Astrocyte (in vitro differentiated cells and primary cell): ENCODE data around the gene CNTRL. TPM values are rescaled to one million over a fixed set of nuclear protein-coding genes. Genes with fewer than 3 reads are reported as not detected.

ENCODE experiments used
- DNase-seq: peaks from one replicate; pipeline ENCODE4 v3.0.0-alpha.2; 2010; ENCODE audit warnings: low read depth
- FAIRE-seq: peaks from 2 replicates; lab custom pipeline; 2011; peaks lifted over from hg19 to GRCh38; lab: Jason Lieb, UNC
- H2AFZ ChIP-seq: 2 replicates; pipeline ENCODE4 v1.6.0; 2012; ENCODE audit warnings: low read depth, low read length, inconsistent platforms
- H3K27ac ChIP-seq: 2 replicates; pipeline ENCODE4 v1.5.1; 2011; ENCODE audit warnings: low read depth, low read length, inconsistent platforms
- H3K27me3 ChIP-seq: 2 replicates; pipeline ENCODE4 v1.6.0; 2011; ENCODE audit warnings: low read length, inconsistent platforms; ENCODE audit not compliant: insufficient read depth
- H3K36me3 ChIP-seq: 2 replicates; pipeline ENCODE4 v1.5.1; 2011; ENCODE audit warnings: low read length, inconsistent platforms; ENCODE audit not compliant: insufficient read depth
- H3K4me1 ChIP-seq: 2 replicates; pipeline ENCODE4 v1.5.1; 2011; ENCODE audit warnings: low read length, inconsistent platforms; ENCODE audit not compliant: insufficient read depth
- H3K4me2 ChIP-seq: 2 replicates; pipeline ENCODE4 v1.6.0; 2012; ENCODE audit warnings: low read length, inconsistent platforms
- H3K4me3 ChIP-seq: 2 replicates; pipeline ENCODE4 v1.5.1; 2011; ENCODE audit warnings: low read depth, mild to moderate bottlenecking, low read length, inconsistent platforms; ENCODE audit not compliant: insufficient read depth
- H3K79me2 ChIP-seq: 2 replicates; pipeline ENCODE4 v1.6.0; 2012; ENCODE audit warnings: mild to moderate bottlenecking, low read length, inconsistent platforms; ENCODE audit not compliant: insufficient read depth
- H3K9ac ChIP-seq: 2 replicates; pipeline ENCODE4 v1.6.0; 2012; ENCODE audit warnings: mild to moderate bottlenecking, low read length, inconsistent platforms
- H3K9me3 ChIP-seq: 2 replicates; pipeline ENCODE4 v1.5.1; 2012; ENCODE audit warnings: low read depth, mild to moderate bottlenecking, low read length, inconsistent platforms; ENCODE audit not compliant: insufficient read depth
- H4K20me1 ChIP-seq: 2 replicates; pipeline ENCODE4 v1.6.0; 2012; ENCODE audit warnings: low read length, inconsistent platforms; ENCODE audit not compliant: insufficient read depth
- H3K27ac Mint-ChIP-seq: one replicate; pipeline ENCODE4 v1.8.0; 2021; ENCODE audit warnings: mild to moderate bottlenecking, mixed read lengths; ENCODE audit not compliant: unreplicated experiment
- H3K27me3 Mint-ChIP-seq: one replicate; pipeline ENCODE4 v1.8.0; 2021; ENCODE audit warnings: low read depth, mixed read lengths; ENCODE audit not compliant: unreplicated experiment
- H3K36me3 Mint-ChIP-seq: one replicate; pipeline ENCODE4 v1.8.0; 2021; ENCODE audit warnings: low read depth, mixed read lengths; ENCODE audit not compliant: unreplicated experiment
- H3K4me1 Mint-ChIP-seq: one replicate; pipeline ENCODE4 v1.8.0; 2021; ENCODE audit warnings: low read depth, mixed read lengths; ENCODE audit not compliant: unreplicated experiment
- H3K4me3 Mint-ChIP-seq: one replicate; pipeline ENCODE4 v1.8.0; 2021; ENCODE audit warnings: mild to moderate bottlenecking, moderate library complexity, mixed read lengths; ENCODE audit not compliant: unreplicated experiment
- H3K9me3 Mint-ChIP-seq: one replicate; pipeline ENCODE4 v1.8.0; 2021; ENCODE audit warnings: mild to moderate bottlenecking, mixed read lengths; ENCODE audit not compliant: unreplicated experiment
- EZH2 ChIP-seq: IDR thresholded peaks from 2 replicates; pipeline ENCODE4 v1.6.1; 2012; ENCODE audit warnings: mild to moderate bottlenecking, low read length, inconsistent platforms; ENCODE audit not compliant: insufficient read depth
- total RNA-seq: library from RNA; stranded (reverse); gene quantifications from 2 replicates; pipeline ENCODE4 v1.2.1, GENCODE V29; 2021
- TF ChIP-seq, protein P1 (sequence below): IDR thresholded peaks from 2 replicates; pipeline ENCODE4 v1.5.1; 2011; ENCODE audit warnings: low read depth, mild to moderate bottlenecking, inconsistent platforms, low read length, moderate library complexity; ENCODE audit not compliant: insufficient read depth

Gene CNTRL
- total RNA-seq, 1 donor from 2014 or later, result 4.4 TPM

DNA sequence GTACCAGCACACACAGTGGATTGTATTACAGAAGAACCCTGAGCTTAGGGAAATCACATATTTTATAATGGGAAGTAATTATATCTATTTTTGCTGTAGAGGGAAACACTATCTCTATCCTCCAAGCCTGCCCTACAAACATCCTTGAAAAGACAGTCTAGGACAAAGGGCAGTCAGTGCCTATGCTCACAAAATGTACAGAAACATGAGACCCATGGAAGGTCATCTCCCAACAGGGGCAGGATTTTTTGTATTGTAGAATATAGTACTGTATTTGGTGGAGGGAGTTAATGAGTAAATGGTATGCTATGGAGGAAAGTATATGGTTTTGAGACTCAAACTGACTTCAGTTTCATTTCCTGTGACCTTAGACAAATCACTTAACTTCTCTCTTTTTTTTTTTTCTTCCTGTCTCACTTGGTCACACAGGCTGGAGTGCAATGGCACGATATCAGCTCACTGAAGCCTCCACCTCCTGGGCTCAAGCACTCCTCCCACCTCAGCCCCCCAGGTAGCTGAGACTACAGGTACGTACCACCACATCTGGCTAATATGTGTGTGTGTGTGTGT is 132.7 kb downstream of the CNTRL start:
- no peak overlapping the region for H3K9ac ChIP-seq
- no peaks in the 10 kb centered on the region for H3K27me3 ChIP-seq
- H3K4me1 ChIP-seq, result no peaks in the 10 kb centered on the region
- no peak overlapping the region for H3K4me2 ChIP-seq
- DNase-seq (no peak), FAIRE-seq (no peak)
- no peaks in the 10 kb centered on the region for H3K36me3 ChIP-seq
- no peak overlapping the region for H2AFZ ChIP-seq
- H3K79me2 ChIP-seq, result no peaks in the 10 kb centered on the region
- no peaks in the 10 kb centered on the region for H3K27me3 Mint-ChIP-seq
- no peak overlapping the region for H3K27ac Mint-ChIP-seq
- no peak overlapping the region for H3K27ac ChIP-seq
- H3K4me3 ChIP-seq, result no peak overlapping the region
- H3K9me3 Mint-ChIP-seq, result no peaks in the 10 kb centered on the region
- no peak overlapping the region for H3K4me3 Mint-ChIP-seq
- no peaks in the 10 kb centered on the region for H4K20me1 ChIP-seq
- H3K36me3 Mint-ChIP-seq, result peaks cover 2% of the 10 kb centered on the region
- peaks cover under 1% of the 10 kb centered on the region for H3K4me1 Mint-ChIP-seq
- H3K9me3 ChIP-seq, result no peaks in the 10 kb centered on the region
- TF ChIP-seq, protein P1, sequence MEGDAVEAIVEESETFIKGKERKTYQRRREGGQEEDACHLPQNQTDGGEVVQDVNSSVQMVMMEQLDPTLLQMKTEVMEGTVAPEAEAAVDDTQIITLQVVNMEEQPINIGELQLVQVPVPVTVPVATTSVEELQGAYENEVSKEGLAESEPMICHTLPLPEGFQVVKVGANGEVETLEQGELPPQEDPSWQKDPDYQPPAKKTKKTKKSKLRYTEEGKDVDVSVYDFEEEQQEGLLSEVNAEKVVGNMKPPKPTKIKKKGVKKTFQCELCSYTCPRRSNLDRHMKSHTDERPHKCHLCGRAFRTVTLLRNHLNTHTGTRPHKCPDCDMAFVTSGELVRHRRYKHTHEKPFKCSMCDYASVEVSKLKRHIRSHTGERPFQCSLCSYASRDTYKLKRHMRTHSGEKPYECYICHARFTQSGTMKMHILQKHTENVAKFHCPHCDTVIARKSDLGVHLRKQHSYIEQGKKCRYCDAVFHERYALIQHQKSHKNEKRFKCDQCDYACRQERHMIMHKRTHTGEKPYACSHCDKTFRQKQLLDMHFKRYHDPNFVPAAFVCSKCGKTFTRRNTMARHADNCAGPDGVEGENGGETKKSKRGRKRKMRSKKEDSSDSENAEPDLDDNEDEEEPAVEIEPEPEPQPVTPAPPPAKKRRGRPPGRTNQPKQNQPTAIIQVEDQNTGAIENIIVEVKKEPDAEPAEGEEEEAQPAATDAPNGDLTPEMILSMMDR, result no peak
- TF ChIP-seq EZH2, result no peak

DNA sequence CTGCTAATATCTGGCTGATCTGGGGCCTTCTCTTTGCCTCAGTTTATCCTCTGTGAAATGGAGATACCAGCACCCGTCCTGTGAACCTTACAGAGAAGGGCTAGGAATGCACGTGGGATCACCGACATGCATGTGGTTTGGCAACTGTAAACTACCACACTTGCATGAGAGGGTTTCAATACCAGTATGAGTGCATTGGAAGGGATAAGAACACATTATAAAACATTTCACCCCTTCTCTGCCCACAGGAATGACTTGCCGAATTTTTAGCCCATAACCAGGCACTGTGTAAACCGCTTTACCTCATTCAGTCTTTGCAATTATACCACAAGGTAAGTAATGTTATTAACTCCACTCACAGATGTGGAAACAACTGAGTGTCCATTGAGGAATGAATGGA is 135.8 kb downstream of the CNTRL start:
- Histone ChIP-seq H4K20me1 (no peaks in the 10 kb centered on the region), H3K27ac (no peak overlapping the region), H3K27me3 (no peaks in the 10 kb centered on the region), H3K4me2 (no peak overlapping the region), H3K9ac (no peak overlapping the region), H2AFZ (no peak overlapping the region), H3K36me3 (no peaks in the 10 kb centered on the region), H3K4me1 (peaks cover 3% of the 10 kb centered on the region), H3K79me2 (no peaks in the 10 kb centered on the region), H3K4me3 (no peak overlapping the region), H3K9me3 (no peaks in the 10 kb centered on the region)
- DNase-seq, result peak; percentile 44
- H3K4me3 Mint-ChIP-seq, result no peak overlapping the region
- H3K27ac Mint-ChIP-seq, result no peak overlapping the region
- H3K9me3 Mint-ChIP-seq, result no peaks in the 10 kb centered on the region
- FAIRE-seq, result no peak
- peaks cover 2% of the 10 kb centered on the region for H3K4me1 Mint-ChIP-seq
- peaks cover 2% of the 10 kb centered on the region for H3K36me3 Mint-ChIP-seq
- no peak for TF ChIP-seq EZH2
- TF ChIP-seq, protein P1, result no peak
- H3K27me3 Mint-ChIP-seq, result no peaks in the 10 kb centered on the region

DNA sequence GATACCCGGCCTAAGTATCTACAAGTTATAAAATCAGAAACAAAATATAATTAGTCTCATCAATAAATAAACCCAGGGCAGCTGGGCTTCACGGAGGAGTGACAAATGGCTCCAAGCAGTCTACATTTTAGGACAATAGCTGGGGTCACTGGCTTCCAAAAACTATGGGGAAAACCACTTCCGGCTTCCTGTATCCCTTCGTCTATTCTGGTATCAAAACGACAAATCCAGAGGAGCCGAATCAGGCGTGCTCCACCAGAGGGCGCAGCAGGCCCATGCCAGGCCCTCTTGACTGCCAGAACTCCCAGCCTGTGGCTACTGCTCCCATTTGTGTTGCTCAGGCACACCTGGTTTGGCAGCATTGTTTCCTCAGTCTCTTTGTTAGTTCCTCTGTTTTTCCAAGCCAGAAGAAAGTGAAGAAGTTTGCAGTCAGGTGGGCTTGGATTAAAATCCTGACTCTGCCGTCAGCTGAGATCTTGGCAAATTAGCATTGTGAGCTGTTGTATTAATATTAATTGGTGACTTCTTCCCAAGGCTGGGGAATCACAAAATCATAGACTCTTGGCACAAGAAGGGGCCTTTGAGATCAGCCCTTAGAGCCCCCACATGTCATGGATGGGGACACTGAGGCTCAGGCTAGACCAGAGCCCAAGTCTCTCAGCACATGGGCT is 138.5 kb downstream of the CNTRL start:
- no peak overlapping the region for H3K27ac Mint-ChIP-seq
- Histone ChIP-seq H4K20me1 (no peaks in the 10 kb centered on the region), H3K36me3 (no peaks in the 10 kb centered on the region), H3K9ac (no peak overlapping the region), H3K9me3 (no peaks in the 10 kb centered on the region), H3K4me3 (no peak overlapping the region), H3K27ac (no peak overlapping the region), H3K79me2 (no peaks in the 10 kb centered on the region), H3K27me3 (no peaks in the 10 kb centered on the region), H3K4me2 (no peak overlapping the region), H2AFZ (peak overlapping the region; percentile 71), H3K4me1 (peaks cover 3% of the 10 kb centered on the region)
- peak; percentile 66 for DNase-seq
- H3K36me3 Mint-ChIP-seq, result peaks cover 2% of the 10 kb centered on the region
- no peak for TF ChIP-seq EZH2
- TF ChIP-seq, protein P1, result peak; percentile 98
- no peaks in the 10 kb centered on the region for H3K9me3 Mint-ChIP-seq
- no peaks in the 10 kb centered on the region for H3K27me3 Mint-ChIP-seq
- peak; percentile 17 for FAIRE-seq
- peaks cover 6% of the 10 kb centered on the region for H3K4me1 Mint-ChIP-seq
- no peak overlapping the region for H3K4me3 Mint-ChIP-seq
